DND-41 (cell line): ENCODE data around the gene PLA2G2F.

Source experiments
- CTCF ChIP-seq: IDR thresholded peaks from 2 replicates; pipeline ENCODE4 v1.5.1; 2012; ENCODE audit warnings: borderline replicate concordance, low read length, moderate library complexity, mild to moderate bottlenecking; ENCODE audit not compliant: poor library complexity, severe bottlenecking; ENCODE audit errors: extremely low read depth
- EZH2 ChIP-seq: IDR thresholded peaks from 3 replicates; pipeline ENCODE4 v1.6.1; 2012; ENCODE audit warnings: borderline replicate concordance, low read depth, mild to moderate bottlenecking, moderate library complexity, low read length, inconsistent platforms; ENCODE audit not compliant: severe bottlenecking

GRCh38 chr1:20089328-20090077 is 49.6 kb upstream of the PLA2G2F start:
- TF ChIP-seq CTCF = no peak
- no peak for TF ChIP-seq EZH2
